Measurements from ENCODE around the gene CERCAM. TPM values are rescaled to one million over a fixed set of nuclear protein-coding genes. Genes with fewer than 3 reads are reported as not detected.
A peak's percentile ranks its signal among the peaks of the same experiment; 100 is the strongest.

CERCAM gene
- total and polyA plus RNA-seq, 2 experiments from 2014 or later, result 2.7 to 7.9 TPM

DNA sequence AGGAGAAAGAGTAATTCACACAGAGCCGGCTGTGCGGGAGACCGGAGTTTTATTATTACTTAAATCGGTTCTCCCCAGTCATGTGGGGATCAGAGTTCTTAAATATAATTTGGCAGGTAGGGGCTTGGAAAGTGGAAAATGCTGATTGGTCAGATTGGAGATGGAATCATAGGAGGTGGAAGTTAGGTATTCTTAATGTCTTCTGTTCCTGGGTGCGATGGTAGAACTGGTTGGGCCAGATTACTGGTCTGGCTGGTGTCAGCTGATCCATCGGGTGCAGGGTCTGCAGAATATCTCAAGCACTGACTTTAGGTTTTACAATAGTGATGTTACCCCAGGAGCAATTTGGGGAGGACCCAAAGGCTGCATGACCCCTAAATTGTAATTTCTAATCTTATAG lies 4.6 kb upstream of the CERCAM start (continued):
- TF ChIP-seq ZNF331 (CRISPR knock-in tag; IDR thresholded peaks at IDR 0.05; ENCODE audit: low read depth), result no peak
- TF ChIP-seq, protein P1, sequence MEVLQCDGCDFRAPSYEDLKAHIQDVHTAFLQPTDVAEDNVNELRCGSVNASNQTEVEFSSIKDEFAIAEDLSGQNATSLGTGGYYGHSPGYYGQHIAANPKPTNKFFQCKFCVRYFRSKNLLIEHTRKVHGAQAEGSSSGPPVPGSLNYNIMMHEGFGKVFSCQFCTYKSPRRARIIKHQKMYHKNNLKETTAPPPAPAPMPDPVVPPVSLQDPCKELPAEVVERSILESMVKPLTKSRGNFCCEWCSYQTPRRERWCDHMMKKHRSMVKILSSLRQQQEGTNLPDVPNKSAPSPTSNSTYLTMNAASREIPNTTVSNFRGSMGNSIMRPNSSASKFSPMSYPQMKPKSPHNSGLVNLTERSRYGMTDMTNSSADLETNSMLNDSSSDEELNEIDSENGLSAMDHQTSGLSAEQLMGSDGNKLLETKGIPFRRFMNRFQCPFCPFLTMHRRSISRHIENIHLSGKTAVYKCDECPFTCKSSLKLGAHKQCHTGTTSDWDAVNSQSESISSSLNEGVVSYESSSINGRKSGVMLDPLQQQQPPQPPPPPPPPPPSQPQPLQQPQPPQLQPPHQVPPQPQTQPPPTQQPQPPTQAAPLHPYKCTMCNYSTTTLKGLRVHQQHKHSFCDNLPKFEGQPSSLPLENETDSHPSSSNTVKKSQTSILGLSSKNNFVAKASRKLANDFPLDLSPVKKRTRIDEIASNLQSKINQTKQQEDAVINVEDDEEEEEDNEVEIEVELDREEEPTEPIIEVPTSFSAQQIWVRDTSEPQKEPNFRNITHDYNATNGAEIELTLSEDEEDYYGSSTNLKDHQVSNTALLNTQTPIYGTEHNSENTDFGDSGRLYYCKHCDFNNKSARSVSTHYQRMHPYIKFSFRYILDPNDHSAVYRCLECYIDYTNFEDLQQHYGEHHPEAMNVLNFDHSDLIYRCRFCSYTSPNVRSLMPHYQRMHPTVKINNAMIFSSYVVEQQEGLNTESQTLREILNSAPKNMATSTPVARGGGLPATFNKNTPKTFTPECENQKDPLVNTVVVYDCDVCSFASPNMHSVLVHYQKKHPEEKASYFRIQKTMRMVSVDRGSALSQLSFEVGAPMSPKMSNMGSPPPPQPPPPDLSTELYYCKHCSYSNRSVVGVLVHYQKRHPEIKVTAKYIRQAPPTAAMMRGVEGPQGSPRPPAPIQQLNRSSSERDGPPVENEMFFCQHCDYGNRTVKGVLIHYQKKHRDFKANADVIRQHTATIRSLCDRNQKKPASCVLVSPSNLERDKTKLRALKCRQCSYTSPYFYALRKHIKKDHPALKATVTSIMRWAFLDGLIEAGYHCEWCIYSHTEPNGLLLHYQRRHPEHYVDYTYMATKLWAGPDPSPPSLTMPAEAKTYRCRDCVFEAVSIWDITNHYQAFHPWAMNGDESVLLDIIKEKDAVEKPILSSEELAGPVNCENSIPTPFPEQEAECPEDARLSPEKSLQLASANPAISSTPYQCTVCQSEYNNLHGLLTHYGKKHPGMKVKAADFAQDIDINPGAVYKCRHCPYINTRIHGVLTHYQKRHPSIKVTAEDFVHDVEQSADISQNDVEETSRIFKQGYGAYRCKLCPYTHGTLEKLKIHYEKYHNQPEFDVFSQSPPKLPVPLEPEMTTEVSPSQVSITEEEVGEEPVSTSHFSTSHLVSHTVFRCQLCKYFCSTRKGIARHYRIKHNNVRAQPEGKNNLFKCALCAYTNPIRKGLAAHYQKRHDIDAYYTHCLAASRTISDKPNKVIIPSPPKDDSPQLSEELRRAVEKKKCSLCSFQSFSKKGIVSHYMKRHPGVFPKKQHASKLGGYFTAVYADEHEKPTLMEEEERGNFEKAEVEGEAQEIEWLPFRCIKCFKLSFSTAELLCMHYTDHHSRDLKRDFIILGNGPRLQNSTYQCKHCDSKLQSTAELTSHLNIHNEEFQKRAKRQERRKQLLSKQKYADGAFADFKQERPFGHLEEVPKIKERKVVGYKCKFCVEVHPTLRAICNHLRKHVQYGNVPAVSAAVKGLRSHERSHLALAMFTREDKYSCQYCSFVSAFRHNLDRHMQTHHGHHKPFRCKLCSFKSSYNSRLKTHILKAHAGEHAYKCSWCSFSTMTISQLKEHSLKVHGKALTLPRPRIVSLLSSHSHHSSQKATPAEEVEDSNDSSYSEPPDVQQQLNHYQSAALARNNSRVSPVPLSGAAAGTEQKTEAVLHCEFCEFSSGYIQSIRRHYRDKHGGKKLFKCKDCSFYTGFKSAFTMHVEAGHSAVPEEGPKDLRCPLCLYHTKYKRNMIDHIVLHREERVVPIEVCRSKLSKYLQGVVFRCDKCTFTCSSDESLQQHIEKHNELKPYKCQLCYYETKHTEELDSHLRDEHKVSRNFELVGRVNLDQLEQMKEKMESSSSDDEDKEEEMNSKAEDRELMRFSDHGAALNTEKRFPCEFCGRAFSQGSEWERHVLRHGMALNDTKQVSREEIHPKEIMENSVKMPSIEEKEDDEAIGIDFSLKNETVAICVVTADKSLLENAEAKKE (CRISPR knock-in tag; IDR thresholded peaks at IDR 0.05), result no peak
- no peak for TF ChIP-seq EZH2phosphoT487 (IDR thresholded peaks at IDR 0.05; ENCODE audit: unreplicated experiment)

DNA sequence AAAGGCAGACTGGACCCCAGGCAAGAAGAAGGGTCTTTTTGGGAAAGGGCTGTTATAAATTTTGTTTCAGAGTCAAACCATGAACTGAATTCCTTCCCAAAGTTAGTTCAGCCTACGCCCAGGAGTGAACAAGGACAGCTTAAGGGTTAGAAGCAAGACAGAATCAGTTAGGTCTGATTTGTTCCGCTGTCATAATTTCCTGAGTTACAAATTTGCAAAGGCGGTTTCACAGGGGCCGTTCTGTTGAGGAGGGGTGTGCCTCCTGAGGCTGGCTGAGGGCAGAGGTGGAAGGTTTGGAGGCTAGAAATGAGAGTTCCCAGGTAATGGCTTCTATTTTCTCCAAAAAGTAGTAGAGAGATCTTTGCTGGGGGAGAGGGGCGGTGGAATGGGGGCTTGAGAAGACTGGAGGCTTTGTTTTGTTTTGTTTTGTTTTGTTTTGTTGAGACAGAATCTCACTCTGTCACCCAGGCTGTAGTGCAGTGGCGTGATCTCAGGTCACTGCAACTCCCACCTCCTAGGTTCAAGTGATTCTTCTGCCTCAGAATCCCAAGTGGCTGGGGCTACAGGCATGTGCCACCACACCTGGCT lies 4.1 kb upstream of the CERCAM start:
- peak overlapping the region; percentile 59; the same call in 1 of the 2 replicates for H3K4me2 ChIP-seq
- no peak for TF ChIP-seq JUNB (IDR thresholded peaks at IDR 0.05; ENCODE audit: unreplicated experiment)
- TF ChIP-seq NANOG (IDR thresholded peaks at IDR 0.05; ENCODE audit: borderline replicate concordance), result no peak
- no peak for TF ChIP-seq CREB1 (CRISPR knock-in tag; IDR thresholded peaks at IDR 0.05; ENCODE audit: low read depth)
- TF ChIP-seq ZNF331 (CRISPR knock-in tag; IDR thresholded peaks at IDR 0.05; ENCODE audit: low read depth), result no peak
- TF ChIP-seq ZNF114 (CRISPR knock-in tag; IDR thresholded peaks at IDR 0.05), result no peak
- TF ChIP-seq POLR2AphosphoS5 (IDR thresholded peaks at IDR 0.05; ENCODE audit: low read depth), result no peak
- no peak for TF ChIP-seq EZH2phosphoT487 (IDR thresholded peaks at IDR 0.05; ENCODE audit: unreplicated experiment)
- TF ChIP-seq EZH2 (IDR thresholded peaks at IDR 0.05; ENCODE audit: low read depth, unreplicated experiment), result no peak
- TF ChIP-seq, protein P1 (CRISPR knock-in tag; IDR thresholded peaks at IDR 0.05), result no peak

More for the DNA sequence above, 4.1 kb upstream of the CERCAM start:
- Histone ChIP-seq H2AFZ (peak overlapping the region; percentile 63; the same call in 1 of the 2 replicates), H4K20me1 (replicated peaks; ENCODE audit: insufficient read depth) (no peaks in the 10 kb centered on the region), H3K27me3 (ENCODE audit: insufficient read depth) (peaks cover 81% of the 10 kb centered on the region), H3K4me3 (no peak overlapping the region; the same call in 1 of the 2 replicates), H3F3A (replicated peaks; ENCODE audit: low read depth) (peaks cover 17% of the 10 kb centered on the region; the same call in 1 of the 2 replicates), H3K9me2 (ENCODE audit: insufficient read depth) (no peaks in the 10 kb centered on the region), H3K79me2 (replicated peaks; ENCODE audit: insufficient read depth) (no peaks in the 10 kb centered on the region), H3K27ac (ENCODE audit: low read depth) (no peak overlapping the region), H3K4me1 (ENCODE audit: insufficient read depth) (peaks cover 22% of the 10 kb centered on the region; the same call in 1 of the 2 replicates), H3K36me3 (ENCODE audit: insufficient read depth) (no peaks in the 10 kb centered on the region)
- peaks cover 62% of the 10 kb centered on the region for H3K27me3 Mint-ChIP-seq (ENCODE audit: insufficient read depth, low read depth, poor library complexity)
- no peak overlapping the region for H3K27ac Mint-ChIP-seq
- ATAC-seq (no peak), DNase-seq (ENCODE audit: low spot score) (no peak)
- peak overlapping the region; percentile 41; the same call in 2 of the 3 replicates for H3K4me3 Mint-ChIP-seq
- H3K36me3 Mint-ChIP-seq (ENCODE audit: low read depth), result no peaks in the 10 kb centered on the region
- H3K9me3 Mint-ChIP-seq, result no peaks in the 10 kb centered on the region
- H3K4me1 Mint-ChIP-seq, result peaks cover 25% of the 10 kb centered on the region
